GM13976 (cell line): ENCODE measurements around the gene HDAC9.

ENCODE experiments used
- DNase-seq: peaks from one replicate; pipeline ENCODE4 v3.0.0; 2012; ENCODE audit warnings: low spot score
- in situ Hi-C: fragments of 300-500 bp; cut with MboI; formaldehyde crosslinking; loops from one replicate; pipeline ENCODE4 v1.12.0; 2022; ENCODE audit warnings: low sequenced_read_pairs, mixed read lengths, inconsistent platforms; ENCODE audit not compliant: unreplicated experiment
- TF ChIP-seq, protein P1 (sequence below): IDR thresholded peaks from 2 replicates; pipeline ENCODE4 v1.5.1; 2012; ENCODE audit warnings: borderline replicate concordance, mild to moderate bottlenecking; ENCODE audit not compliant: insufficient read depth; ENCODE audit errors: extremely low read depth, missing control alignments, control extremely low read depth

HDAC9 gene

DNA sequence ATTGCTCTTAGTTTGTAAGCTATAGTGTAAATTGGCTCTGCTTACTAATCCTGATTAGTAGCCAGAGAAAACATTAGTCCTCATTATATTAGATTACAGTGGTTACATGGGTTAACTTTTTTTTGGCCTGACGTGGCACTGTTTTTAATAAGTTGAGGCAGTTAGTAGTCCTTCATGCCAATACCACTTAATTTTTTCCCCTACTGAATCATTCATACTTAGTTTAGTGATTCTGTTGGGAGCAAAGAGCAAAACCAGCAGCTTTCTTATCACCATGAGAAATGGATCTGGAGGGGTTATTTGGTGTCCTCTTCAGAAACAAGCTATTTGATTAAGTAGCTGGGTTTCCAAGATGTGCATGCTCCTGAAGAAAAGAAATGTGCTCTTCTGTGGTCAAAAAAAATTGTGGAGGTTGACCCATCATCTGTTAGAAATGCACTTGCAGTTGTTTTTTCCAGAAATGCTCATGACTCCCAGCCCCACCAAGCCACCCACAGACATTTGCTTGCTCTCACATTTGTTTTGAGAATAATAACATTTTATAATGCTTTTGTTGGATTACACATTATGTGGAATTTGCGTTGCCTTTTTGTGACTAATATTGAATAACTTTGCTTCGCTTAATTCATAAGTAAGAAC is 258.5 kb downstream of the HDAC9 start:
- TF ChIP-seq, protein P1, sequence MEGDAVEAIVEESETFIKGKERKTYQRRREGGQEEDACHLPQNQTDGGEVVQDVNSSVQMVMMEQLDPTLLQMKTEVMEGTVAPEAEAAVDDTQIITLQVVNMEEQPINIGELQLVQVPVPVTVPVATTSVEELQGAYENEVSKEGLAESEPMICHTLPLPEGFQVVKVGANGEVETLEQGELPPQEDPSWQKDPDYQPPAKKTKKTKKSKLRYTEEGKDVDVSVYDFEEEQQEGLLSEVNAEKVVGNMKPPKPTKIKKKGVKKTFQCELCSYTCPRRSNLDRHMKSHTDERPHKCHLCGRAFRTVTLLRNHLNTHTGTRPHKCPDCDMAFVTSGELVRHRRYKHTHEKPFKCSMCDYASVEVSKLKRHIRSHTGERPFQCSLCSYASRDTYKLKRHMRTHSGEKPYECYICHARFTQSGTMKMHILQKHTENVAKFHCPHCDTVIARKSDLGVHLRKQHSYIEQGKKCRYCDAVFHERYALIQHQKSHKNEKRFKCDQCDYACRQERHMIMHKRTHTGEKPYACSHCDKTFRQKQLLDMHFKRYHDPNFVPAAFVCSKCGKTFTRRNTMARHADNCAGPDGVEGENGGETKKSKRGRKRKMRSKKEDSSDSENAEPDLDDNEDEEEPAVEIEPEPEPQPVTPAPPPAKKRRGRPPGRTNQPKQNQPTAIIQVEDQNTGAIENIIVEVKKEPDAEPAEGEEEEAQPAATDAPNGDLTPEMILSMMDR = no peak
- in situ Hi-C loops = no loop called here
- DNase-seq = no peak

DNA sequence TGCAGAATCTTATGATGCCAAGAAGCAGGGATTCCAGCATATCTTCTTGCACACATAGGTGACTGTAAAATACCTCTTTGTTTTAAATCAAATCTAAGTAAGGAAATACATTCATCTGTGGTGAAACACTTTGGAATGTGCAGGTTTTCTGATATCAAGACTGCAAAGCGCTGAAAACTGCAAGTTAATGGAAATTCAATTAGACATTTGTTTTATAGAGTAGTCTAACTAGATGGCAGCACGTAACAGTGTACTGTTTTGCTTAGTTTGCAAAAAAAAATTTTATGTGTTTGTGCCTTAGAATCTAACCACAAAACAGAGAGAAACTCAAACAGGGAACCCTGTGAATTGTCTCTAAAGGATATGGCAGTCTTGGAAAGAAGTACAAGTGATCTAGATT is 259.2 kb downstream of the HDAC9 start:
- in situ Hi-C loops = no loop called here
- TF ChIP-seq, protein P1 = no peak
- no peak for DNase-seq

DNA sequence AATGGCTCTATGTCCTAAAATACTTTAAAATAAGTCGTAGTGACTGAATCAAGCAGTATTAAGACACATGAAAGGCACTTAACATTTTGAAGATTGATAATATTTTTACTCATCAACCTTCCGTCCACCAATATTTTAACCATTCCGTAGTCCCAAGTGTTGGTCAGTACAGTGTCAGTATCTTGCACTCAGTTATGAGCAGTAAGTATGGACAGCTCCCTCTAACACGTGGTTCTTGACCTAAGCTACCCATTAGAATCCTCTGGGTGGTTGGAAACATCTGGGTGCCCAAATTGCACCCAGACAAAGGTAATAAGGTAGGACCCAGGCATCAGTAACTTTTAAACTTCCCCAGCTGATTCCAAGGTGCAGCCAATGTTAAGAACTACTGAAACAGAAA is 260.2 kb downstream of the HDAC9 start:
- DNase-seq = no peak
- TF ChIP-seq, protein P1 = no peak
- in situ Hi-C loops = no loop called here

DNA sequence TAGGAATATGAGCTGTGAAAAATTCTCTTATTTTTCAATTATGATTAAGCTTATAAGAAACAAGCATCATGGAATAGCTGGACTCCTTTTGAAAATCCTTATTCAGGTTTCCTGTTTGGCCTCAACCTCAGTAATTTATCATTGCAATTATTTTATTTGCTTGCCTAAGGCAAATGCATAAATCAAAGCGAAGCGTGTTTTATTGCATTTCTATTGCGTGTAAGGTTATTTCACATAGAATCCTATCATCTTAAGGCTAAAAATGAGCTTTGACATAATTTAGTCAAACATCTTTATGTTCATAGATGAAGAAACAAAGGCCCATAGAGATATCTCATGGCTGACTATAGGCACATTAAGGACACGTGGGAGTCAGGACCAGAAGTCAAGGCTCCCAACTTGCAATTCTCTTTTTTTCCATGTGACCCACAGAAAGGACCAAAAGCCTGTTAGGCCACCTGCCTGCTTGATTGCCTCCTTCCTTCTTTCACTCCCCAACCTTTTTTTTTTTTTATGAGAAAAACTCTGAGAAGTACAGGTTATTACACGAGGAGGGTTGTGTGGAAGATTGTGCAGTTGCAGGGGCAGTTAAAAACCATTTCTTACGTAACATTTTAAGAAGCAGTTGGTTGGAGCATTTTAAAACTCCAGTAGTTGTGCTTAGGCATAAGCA is 261.0 kb downstream of the HDAC9 start:
- DNase-seq = no peak
- in situ Hi-C loops = no loop called here
- TF ChIP-seq, protein P1 = no peak

DNA sequence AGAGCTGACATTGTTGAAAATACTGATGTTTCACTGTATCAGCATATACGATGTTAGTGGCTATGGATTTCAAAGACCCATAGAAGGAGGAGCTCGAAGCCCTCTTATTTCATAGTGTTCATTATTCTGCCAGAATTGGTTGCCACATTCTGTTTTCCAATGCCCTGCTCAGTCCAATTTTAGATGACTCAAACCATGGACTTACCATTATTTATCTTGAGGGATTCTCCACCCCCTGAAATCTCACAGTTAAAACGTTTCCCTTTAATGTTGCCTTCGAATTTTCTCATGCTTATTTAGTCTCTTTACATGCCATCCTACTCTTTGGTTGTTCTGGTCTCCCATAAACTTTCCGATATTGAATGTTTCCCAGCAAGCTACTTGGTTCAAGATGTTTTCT is 264.5 kb downstream of the HDAC9 start:
- TF ChIP-seq, protein P1 = no peak
- in situ Hi-C loops = no loop called here
- no peak for DNase-seq

DNA sequence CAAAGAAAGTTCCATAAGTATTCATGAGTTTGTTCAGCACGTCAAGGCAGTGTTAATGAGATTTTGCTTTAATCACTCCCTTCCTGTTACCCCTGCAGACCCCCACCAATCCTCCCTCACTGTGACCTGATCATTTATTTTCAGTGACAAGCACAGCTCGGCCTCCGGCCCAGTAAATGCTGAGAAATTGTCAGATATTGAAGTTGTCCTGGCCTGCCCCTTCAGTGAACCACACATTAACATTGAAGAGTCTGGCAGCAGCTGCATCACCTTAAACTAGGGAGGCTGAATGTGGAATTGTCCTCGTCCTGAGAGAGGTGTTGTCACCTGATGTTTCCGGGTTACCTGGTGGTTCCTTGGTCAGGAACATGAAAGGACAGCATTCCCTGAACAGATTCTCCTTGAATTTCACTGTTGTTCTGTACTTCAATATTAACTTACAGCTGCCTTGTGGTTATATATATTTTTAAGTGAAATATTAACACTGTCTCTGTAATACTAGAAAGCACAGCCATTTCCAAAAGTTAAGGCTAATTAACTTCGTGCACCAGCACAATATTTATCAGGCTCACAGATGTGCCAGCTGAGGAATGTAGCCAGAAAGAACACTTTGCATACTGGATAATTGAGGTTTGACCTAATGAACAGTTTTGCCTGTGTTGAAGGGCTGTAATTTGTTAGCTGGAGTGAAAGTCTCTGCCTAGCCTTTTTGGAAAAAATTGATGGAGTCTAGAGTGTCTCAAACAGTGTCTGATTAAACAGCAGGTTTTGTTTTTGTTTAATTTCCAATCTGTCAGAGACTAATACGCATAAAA is 265.3 kb downstream of the HDAC9 start:
- TF ChIP-seq, protein P1 = no peak
- in situ Hi-C loops = no loop called here
- no peak for DNase-seq
